Activated T-helper 17 cell treated with anti-CD3 and anti-CD28 coated beads, Interleukin-2, amount 50 U/mL, for 72 hours (primary cell): ENCODE data around the gene DDX56. TPM values are rescaled to one million over a fixed set of nuclear protein-coding genes. Genes with fewer than 3 reads are reported as not detected.

Experiments used
- ATAC-seq: fragments of 150-1000 bp; cut with Tn5 transposase; replicated peaks from 2 replicates; pipeline ENCODE4 v1.10.0; 2021; ENCODE audit warnings: mild to moderate bottlenecking, moderate library complexity
- H3K27ac Mint-ChIP-seq: one replicate; pipeline ENCODE4 v1.8.0; 2022; ENCODE audit warnings: mixed read lengths
- H3K27me3 Mint-ChIP-seq: one replicate; pipeline ENCODE4 v1.8.0; 2022; ENCODE audit warnings: mixed read lengths
- H3K36me3 Mint-ChIP-seq: one replicate; pipeline ENCODE4 v1.8.0; 2022; ENCODE audit warnings: low read depth, mild to moderate bottlenecking, mixed read lengths
- H3K4me1 Mint-ChIP-seq: one replicate; pipeline ENCODE4 v1.8.0; 2022; ENCODE audit warnings: mixed read lengths
- H3K4me3 Mint-ChIP-seq: one replicate; pipeline ENCODE4 v1.8.0; 2022; ENCODE audit warnings: mild to moderate bottlenecking, mixed read lengths
- H3K9me3 Mint-ChIP-seq: one replicate; pipeline ENCODE4 v1.8.0; 2022; ENCODE audit warnings: mixed read lengths
- total RNA-seq, 2 donors: library from RNA; stranded (reverse); gene quantifications; one replicate each; pipeline ENCODE4 v1.2.3, GENCODE V29; 2022

DDX56 gene
- total RNA-seq = 100 to 1,000 TPM in 1 of 2 donors, 10 to 100 TPM in 1; 80.2 to 110 TPM

GRCh38 chr7:44573464-44574286, at the start of gene DDX56:
Gene DDX56 (minus strand): TSS chr7:44573908. CDS start chr7:44573895, 13 bp downstream.
- Mint-ChIP-seq H3K4me1 (peaks cover 20% of the 10 kb centered on the region), H3K27ac (peak within 1 kb of the TSS; percentile 100), H3K36me3 (peaks cover 95% of the 10 kb centered on the region), H3K9me3 (no peaks in the 10 kb centered on the region), H3K4me3 (peak within 1 kb of the TSS; percentile 100), H3K27me3 (no peaks in the 10 kb centered on the region)
- ATAC-seq = peak; percentile 98

GRCh38 chr7:44622342-44623151, 48.8 kb upstream of the DDX56 start:
- Mint-ChIP-seq H3K27ac (peak overlapping the region; percentile 89), H3K4me1 (peaks cover 74% of the 10 kb centered on the region), H3K36me3 (peaks cover 60% of the 10 kb centered on the region), H3K4me3 (peak overlapping the region; percentile 78), H3K27me3 (no peaks in the 10 kb centered on the region), H3K9me3 (no peaks in the 10 kb centered on the region)
- ATAC-seq = peak; percentile 83

- H3K9me3 Mint-ChIP-seq = no peaks in the 10 kb centered on the region
- H3K27me3 Mint-ChIP-seq = no peaks in the 10 kb centered on the region
- peak overlapping the region; percentile 85 for H3K27ac Mint-ChIP-seq
- peak overlapping the region; percentile 78 for H3K4me3 Mint-ChIP-seq
- no peak for ATAC-seq
- peaks cover 79% of the 10 kb centered on the region for H3K4me1 Mint-ChIP-seq
- H3K36me3 Mint-ChIP-seq = peaks cover 55% of the 10 kb centered on the region
Measured at GRCh38 chr7:44621750-44622103, 48.0 kb upstream of the DDX56 start.

GRCh38 chr7:44621034-44621749, 47.5 kb upstream of the DDX56 start:
- H3K27me3 Mint-ChIP-seq = no peaks in the 10 kb centered on the region
- peak overlapping the region; percentile 85 for H3K27ac Mint-ChIP-seq
- H3K4me3 Mint-ChIP-seq = peak overlapping the region; percentile 78
- H3K9me3 Mint-ChIP-seq = no peaks in the 10 kb centered on the region
- no peak for ATAC-seq
- H3K4me1 Mint-ChIP-seq = peaks cover 75% of the 10 kb centered on the region
- peaks cover 50% of the 10 kb centered on the region for H3K36me3 Mint-ChIP-seq

- peak; percentile 44 for ATAC-seq
- no peaks in the 10 kb centered on the region for H3K27me3 Mint-ChIP-seq
- peaks cover 69% of the 10 kb centered on the region for H3K4me1 Mint-ChIP-seq
- peak overlapping the region; percentile 95 for H3K27ac Mint-ChIP-seq
- H3K36me3 Mint-ChIP-seq = peaks cover 39% of the 10 kb centered on the region
- H3K9me3 Mint-ChIP-seq = no peaks in the 10 kb centered on the region
- H3K4me3 Mint-ChIP-seq = peak overlapping the region; percentile 75
Measured at GRCh38 chr7:44618753-44619152, 45.0 kb upstream of the DDX56 start.

- H3K4me3 Mint-ChIP-seq = peak overlapping the region; percentile 75
- no peak for ATAC-seq
Measured at GRCh38 chr7:44618045-44618444, 44.3 kb upstream of the DDX56 start.

GRCh38 chr7:44617225-44617890, 43.6 kb upstream of the DDX56 start:
- H3K9me3 Mint-ChIP-seq = no peaks in the 10 kb centered on the region
- peak overlapping the region; percentile 75 for H3K4me3 Mint-ChIP-seq

More at GRCh38 chr7:44618045-44618444, 44.3 kb upstream of the DDX56 start:
- peaks cover 63% of the 10 kb centered on the region for H3K4me1 Mint-ChIP-seq
- no peaks in the 10 kb centered on the region for H3K27me3 Mint-ChIP-seq
- no peaks in the 10 kb centered on the region for H3K9me3 Mint-ChIP-seq
- H3K36me3 Mint-ChIP-seq = peaks cover 37% of the 10 kb centered on the region
- peak overlapping the region; percentile 95 for H3K27ac Mint-ChIP-seq

GRCh38 chr7:44616545-44616944, 42.8 kb upstream of the DDX56 start:
- Mint-ChIP-seq H3K36me3 (peaks cover 42% of the 10 kb centered on the region), H3K4me3 (peak overlapping the region; percentile 75), H3K27ac (no peak overlapping the region), H3K27me3 (no peaks in the 10 kb centered on the region), H3K4me1 (peaks cover 64% of the 10 kb centered on the region), H3K9me3 (no peaks in the 10 kb centered on the region)
- ATAC-seq = no peak

More at GRCh38 chr7:44617225-44617890, 43.6 kb upstream of the DDX56 start:
- peak; percentile 87 for ATAC-seq
- Mint-ChIP-seq H3K27ac (peak overlapping the region; percentile 95), H3K4me1 (peaks cover 56% of the 10 kb centered on the region), H3K36me3 (peaks cover 37% of the 10 kb centered on the region), H3K27me3 (no peaks in the 10 kb centered on the region)

GRCh38 chr7:44615793-44616192, 42.1 kb upstream of the DDX56 start:
- Mint-ChIP-seq H3K4me1 (peaks cover 59% of the 10 kb centered on the region), H3K27me3 (no peaks in the 10 kb centered on the region), H3K27ac (no peak overlapping the region), H3K36me3 (peaks cover 42% of the 10 kb centered on the region), H3K4me3 (peak overlapping the region; percentile 19), H3K9me3 (no peaks in the 10 kb centered on the region)
- no peak for ATAC-seq

- Mint-ChIP-seq H3K27ac (peak overlapping the region; percentile 75), H3K27me3 (no peaks in the 10 kb centered on the region), H3K4me3 (peak overlapping the region; percentile 57), H3K9me3 (no peaks in the 10 kb centered on the region), H3K36me3 (peaks cover 38% of the 10 kb centered on the region), H3K4me1 (peaks cover 59% of the 10 kb centered on the region)
- no peak for ATAC-seq
Measured at GRCh38 chr7:44615149-44615611, 41.5 kb upstream of the DDX56 start.

GRCh38 chr7:44609829-44610228, 36.1 kb upstream of the DDX56 start:
- no peak for ATAC-seq
- no peaks in the 10 kb centered on the region for H3K9me3 Mint-ChIP-seq
- peak overlapping the region; percentile 55 for H3K27ac Mint-ChIP-seq
- H3K4me3 Mint-ChIP-seq = peak overlapping the region; percentile 90
- H3K4me1 Mint-ChIP-seq = peaks cover 30% of the 10 kb centered on the region
- peaks cover 35% of the 10 kb centered on the region for H3K36me3 Mint-ChIP-seq
- no peaks in the 10 kb centered on the region for H3K27me3 Mint-ChIP-seq

- H3K36me3 Mint-ChIP-seq = peaks cover 29% of the 10 kb centered on the region
- H3K4me1 Mint-ChIP-seq = peaks cover 22% of the 10 kb centered on the region
- peak overlapping the region; percentile 90 for H3K4me3 Mint-ChIP-seq
- no peaks in the 10 kb centered on the region for H3K9me3 Mint-ChIP-seq
- ATAC-seq = no peak
- peak overlapping the region; percentile 30 for H3K27ac Mint-ChIP-seq
- H3K27me3 Mint-ChIP-seq = no peaks in the 10 kb centered on the region
Measured at GRCh38 chr7:44608916-44609648, 35.4 kb upstream of the DDX56 start.
